ENCODE data around the gene MSI2.

Gene MSI2

GRCh38 chr17:57425903-57426880 is 169.9 kb downstream of the MSI2 start:
- Histone ChIP-seq H3K4me1 (ENCODE audit: insufficient read depth, low read length) (peaks cover 13% of the 10 kb centered on the region), H3K27me3 (ENCODE audit: insufficient read depth, low read length) (no peaks in the 10 kb centered on the region), H3K4me3 (ENCODE audit: low read length) (no peak overlapping the region)

GRCh38 chr17:57429966-57430365 is 173.6 kb downstream of the MSI2 start:
- Histone ChIP-seq H3K36me3 (ENCODE audit: insufficient read depth, low read length) (no peaks in the 10 kb centered on the region), H3K27me3 (ENCODE audit: insufficient read depth, low read length) (no peaks in the 10 kb centered on the region), H3K4me1 (ENCODE audit: insufficient read depth, low read length) (peaks cover 30% of the 10 kb centered on the region), H3K4me3 (ENCODE audit: low read length) (no peak overlapping the region), H3K9me3 (ENCODE audit: low read length) (peaks cover under 1% of the 10 kb centered on the region), H2AFZ (ENCODE audit: low read depth, low read length) (no peak overlapping the region)

More at GRCh38 chr17:57425903-57426880, 169.9 kb downstream of the MSI2 start:
- Histone ChIP-seq H3K36me3 (ENCODE audit: insufficient read depth, low read length) (peaks cover 3% of the 10 kb centered on the region), H3K9me3 (ENCODE audit: low read length) (peaks cover 6% of the 10 kb centered on the region), H2AFZ (ENCODE audit: low read depth, low read length) (no peak overlapping the region)

GRCh38 chr17:57431415-57431814 is 175.1 kb downstream of the MSI2 start:
- Histone ChIP-seq H3K36me3 (ENCODE audit: insufficient read depth, low read length) (no peaks in the 10 kb centered on the region), H3K4me3 (ENCODE audit: low read length) (no peak overlapping the region), H3K27me3 (ENCODE audit: insufficient read depth, low read length) (no peaks in the 10 kb centered on the region), H3K4me1 (ENCODE audit: insufficient read depth, low read length) (peaks cover 19% of the 10 kb centered on the region), H2AFZ (ENCODE audit: low read depth, low read length) (no peak overlapping the region), H3K9me3 (ENCODE audit: low read length) (no peaks in the 10 kb centered on the region)

- no peaks in the 10 kb centered on the region for H3K9me3 ChIP-seq (ENCODE audit: low read length)
- H3K27me3 ChIP-seq (ENCODE audit: insufficient read depth, low read length): no peaks in the 10 kb centered on the region
- H3K4me1 ChIP-seq (ENCODE audit: insufficient read depth, low read length): peaks cover 17% of the 10 kb centered on the region
- no peaks in the 10 kb centered on the region for H3K36me3 ChIP-seq (ENCODE audit: insufficient read depth, low read length)
- no peak overlapping the region for H3K4me3 ChIP-seq (ENCODE audit: low read length)
- no peak overlapping the region for H2AFZ ChIP-seq (ENCODE audit: low read depth, low read length)
Measured at GRCh38 chr17:57432507-57433277, 176.4 kb downstream of the MSI2 start.

- no peaks in the 10 kb centered on the region for H3K27me3 ChIP-seq (ENCODE audit: insufficient read depth, low read length)
- H3K9me3 ChIP-seq (ENCODE audit: low read length): no peaks in the 10 kb centered on the region
- H2AFZ ChIP-seq (ENCODE audit: low read depth, low read length): no peak overlapping the region
- no peak overlapping the region for H3K4me3 ChIP-seq (ENCODE audit: low read length)
- H3K36me3 ChIP-seq (ENCODE audit: insufficient read depth, low read length): no peaks in the 10 kb centered on the region
- peaks cover 17% of the 10 kb centered on the region for H3K4me1 ChIP-seq (ENCODE audit: insufficient read depth, low read length)
Measured at GRCh38 chr17:57433452-57433851, 177.1 kb downstream of the MSI2 start.

GRCh38 chr17:57434361-57434760 is 178.0 kb downstream of the MSI2 start:
- Histone ChIP-seq H3K27me3 (ENCODE audit: insufficient read depth, low read length) (no peaks in the 10 kb centered on the region), H3K36me3 (ENCODE audit: insufficient read depth, low read length) (no peaks in the 10 kb centered on the region), H3K9me3 (ENCODE audit: low read length) (no peaks in the 10 kb centered on the region), H2AFZ (ENCODE audit: low read depth, low read length) (no peak overlapping the region), H3K4me3 (ENCODE audit: low read length) (no peak overlapping the region), H3K4me1 (ENCODE audit: insufficient read depth, low read length) (peaks cover 17% of the 10 kb centered on the region)

- Histone ChIP-seq H3K9me3 (ENCODE audit: low read length) (no peaks in the 10 kb centered on the region), H3K36me3 (ENCODE audit: insufficient read depth, low read length) (no peaks in the 10 kb centered on the region), H2AFZ (ENCODE audit: low read depth, low read length) (no peak overlapping the region), H3K27me3 (ENCODE audit: insufficient read depth, low read length) (no peaks in the 10 kb centered on the region), H3K4me3 (ENCODE audit: low read length) (no peak overlapping the region), H3K4me1 (ENCODE audit: insufficient read depth, low read length) (peaks cover 34% of the 10 kb centered on the region)
Measured at GRCh38 chr17:57436565-57436964, 180.2 kb downstream of the MSI2 start.

GRCh38 chr17:57438066-57438731 is 181.9 kb downstream of the MSI2 start:
- Histone ChIP-seq H2AFZ (ENCODE audit: low read depth, low read length) (no peak overlapping the region), H3K4me1 (ENCODE audit: insufficient read depth, low read length) (peaks cover 23% of the 10 kb centered on the region), H3K27me3 (ENCODE audit: insufficient read depth, low read length) (no peaks in the 10 kb centered on the region), H3K4me3 (ENCODE audit: low read length) (no peak overlapping the region), H3K36me3 (ENCODE audit: insufficient read depth, low read length) (no peaks in the 10 kb centered on the region), H3K9me3 (ENCODE audit: low read length) (no peaks in the 10 kb centered on the region)

GRCh38 chr17:57439651-57440050 is 183.3 kb downstream of the MSI2 start:
- Histone ChIP-seq H2AFZ (ENCODE audit: low read depth, low read length) (no peak overlapping the region), H3K27me3 (ENCODE audit: insufficient read depth, low read length) (no peaks in the 10 kb centered on the region), H3K4me1 (ENCODE audit: insufficient read depth, low read length) (peaks cover 34% of the 10 kb centered on the region)

GRCh38 chr17:57440522-57441269 is 184.4 kb downstream of the MSI2 start:
- H3K36me3 ChIP-seq (ENCODE audit: insufficient read depth, low read length): no peaks in the 10 kb centered on the region
- peaks cover 43% of the 10 kb centered on the region for H3K4me1 ChIP-seq (ENCODE audit: insufficient read depth, low read length)
- H2AFZ ChIP-seq (ENCODE audit: low read depth, low read length): no peak overlapping the region
- no peaks in the 10 kb centered on the region for H3K9me3 ChIP-seq (ENCODE audit: low read length)
- no peaks in the 10 kb centered on the region for H3K27me3 ChIP-seq (ENCODE audit: insufficient read depth, low read length)
- H3K4me3 ChIP-seq (ENCODE audit: low read length): no peak overlapping the region

More at GRCh38 chr17:57439651-57440050, 183.3 kb downstream of the MSI2 start:
- Histone ChIP-seq H3K36me3 (ENCODE audit: insufficient read depth, low read length) (no peaks in the 10 kb centered on the region), H3K4me3 (ENCODE audit: low read length) (no peak overlapping the region), H3K9me3 (ENCODE audit: low read length) (no peaks in the 10 kb centered on the region)

GRCh38 chr17:57441270-57441600 is 184.9 kb downstream of the MSI2 start:
- H3K9me3 ChIP-seq (ENCODE audit: low read length): no peaks in the 10 kb centered on the region

GRCh38 chr17:57442401-57442823 is 186.1 kb downstream of the MSI2 start:
- Histone ChIP-seq H3K9me3 (ENCODE audit: low read length) (no peaks in the 10 kb centered on the region), H3K27me3 (ENCODE audit: insufficient read depth, low read length) (no peaks in the 10 kb centered on the region), H3K4me1 (ENCODE audit: insufficient read depth, low read length) (peaks cover 57% of the 10 kb centered on the region), H2AFZ (ENCODE audit: low read depth, low read length) (no peak overlapping the region), H3K4me3 (ENCODE audit: low read length) (no peak overlapping the region), H3K36me3 (ENCODE audit: insufficient read depth, low read length) (no peaks in the 10 kb centered on the region)

More at GRCh38 chr17:57441270-57441600, 184.9 kb downstream of the MSI2 start:
- Histone ChIP-seq H3K4me3 (ENCODE audit: low read length) (no peak overlapping the region), H3K27me3 (ENCODE audit: insufficient read depth, low read length) (no peaks in the 10 kb centered on the region), H3K4me1 (ENCODE audit: insufficient read depth, low read length) (peaks cover 49% of the 10 kb centered on the region), H3K36me3 (ENCODE audit: insufficient read depth, low read length) (no peaks in the 10 kb centered on the region), H2AFZ (ENCODE audit: low read depth, low read length) (no peak overlapping the region)
